Pulmonary artery endothelial cell (primary cell): ENCODE results near the gene CP. TPM values are rescaled to one million over a fixed set of nuclear protein-coding genes. Genes with fewer than 3 reads are reported as not detected.

Experiments
- DNase-seq: peaks from one replicate; pipeline ENCODE4 v3.0.0-alpha.2; 2011; ENCODE audit warnings: low read depth, low spot score
- total RNA-seq: library from RNA; depleted of rRNA; stranded (reverse); fragments of >200 nt; gene quantifications from 2 replicates; pipeline ENCODE4 v1.2.3, GENCODE V29; 2014

Gene CP
- total RNA-seq, 1 donor from 2014 or later, result 0.13 TPM

DNA sequence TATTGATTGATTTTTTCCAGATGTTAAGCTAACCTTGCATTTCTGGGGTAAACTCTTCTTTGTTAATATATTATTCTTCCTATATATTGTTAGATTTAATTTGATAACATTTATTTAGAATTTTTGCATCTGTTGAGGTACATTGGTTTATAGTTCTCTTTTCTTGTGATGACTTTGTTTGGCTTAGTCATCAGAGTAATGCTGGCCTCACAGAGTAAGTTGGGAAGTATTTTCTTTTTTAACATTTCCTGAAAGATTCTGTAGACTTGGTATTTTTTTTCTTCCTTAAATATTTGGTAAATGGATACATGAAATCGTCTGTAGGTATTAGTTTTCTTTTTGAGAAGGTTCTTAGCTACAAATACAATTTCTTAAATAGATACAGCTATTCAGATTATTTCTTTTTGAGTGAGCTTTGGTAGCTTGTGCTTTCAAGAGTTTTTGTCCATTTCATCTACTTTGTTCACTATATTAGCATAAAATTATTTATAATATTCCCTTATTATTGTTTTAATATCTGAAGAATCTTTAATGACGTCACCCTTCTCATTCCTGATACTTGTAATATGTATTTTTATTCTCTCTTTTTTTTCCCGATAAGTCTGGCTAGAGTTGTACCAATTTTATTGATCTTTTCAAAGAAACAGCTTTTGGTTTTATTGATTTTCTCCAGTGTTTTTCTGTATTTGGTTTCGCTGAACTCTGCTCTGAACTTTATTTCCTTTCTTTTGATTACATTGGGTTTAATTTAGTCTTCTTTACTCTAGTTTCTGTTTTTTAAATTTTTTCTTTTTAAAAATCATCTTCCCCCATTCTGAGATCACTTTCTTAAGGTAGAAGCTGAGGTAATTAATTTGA is 98.7 kb downstream of the CP start:
- no peak for DNase-seq

Other genes with a start within 250 kb of the CP start
- 60.9 and 61.9 TPM in 2 replicates for gene GYG1, start 230.3 kb downstream of the CP start, total RNA-seq
- gene HLTF, start 135.3 kb downstream of the CP start, total RNA-seq, result 34.1 and 56.9 TPM in 2 replicates
- 16.4 and 33.0 TPM in 2 replicates for gene HPS3, start 92.2 kb downstream of the CP start, total RNA-seq
- 81.6 and 267 TPM in 2 replicates for gene TM4SF18, start 111.8 kb upstream of the CP start, total RNA-seq
- 1,009 and 1,063 TPM in 2 replicates for gene TM4SF1, start 155.8 kb upstream of the CP start, total RNA-seq